DMS114 treated with DMSO at 0.1 percent for 48 hours (cell line): ENCODE measurements around the gene AKAP8L.
"Not testable (repeated sequence)": the region's sequence is repeated elsewhere in the genome, so short reads cannot be mapped to it uniquely, and the experiment has no call there.

Source experiments
- DNase-seq: peaks from one replicate; lab custom pipeline; 2025; ENCODE audit not compliant: unreplicated experiment; lab: John Stamatoyannopoulos, UW

Gene AKAP8L

GRCh38 chr19:15393963-15394362 is 24.8 kb downstream of the AKAP8L start:
- no peak for DNase-seq

GRCh38 chr19:15390814-15391213 is 28.0 kb downstream of the AKAP8L start:
- no peak for DNase-seq

- no peak for DNase-seq
Observed at GRCh38 chr19:15381864-15382263, 36.9 kb downstream of the AKAP8L start.

GRCh38 chr19:15381429-15381828 is 37.4 kb downstream of the AKAP8L start:
- DNase-seq, result no peak

- peak; percentile 46 for DNase-seq
Observed at GRCh38 chr19:15379999-15380647, 38.7 kb downstream of the AKAP8L start.

- peak; percentile 97 for DNase-seq
Observed at GRCh38 chr19:15379083-15379998, 39.4 kb downstream of the AKAP8L start, which contains the start of gene AKAP8. AKAP8 (minus strand) TSS chr19:15379787; CDS start chr19:15379731, 56 bp downstream.

- no peak for DNase-seq
Observed at GRCh38 chr19:15378534-15379082, 40.2 kb downstream of the AKAP8L start.

GRCh38 chr19:15374796-15375440 is 43.9 kb downstream of the AKAP8L start:
- no peak for DNase-seq

- DNase-seq, result no peak
Observed at GRCh38 chr19:15374105-15374651, 44.6 kb downstream of the AKAP8L start.

GRCh38 chr19:15373644-15374043 is 45.1 kb downstream of the AKAP8L start:
- DNase-seq, result no peak

- no peak for DNase-seq
Observed at GRCh38 chr19:15372891-15373301, 45.9 kb downstream of the AKAP8L start.

- DNase-seq, result no peak
Observed at GRCh38 chr19:15372470-15372869, 46.3 kb downstream of the AKAP8L start.

- DNase-seq, result no peak
Observed at GRCh38 chr19:15371786-15372380, 46.9 kb downstream of the AKAP8L start.

- no peak for DNase-seq
Observed at GRCh38 chr19:15371119-15371518, 47.7 kb downstream of the AKAP8L start.

GRCh38 chr19:15369594-15369891 is 49.2 kb downstream of the AKAP8L start:
- DNase-seq, result no peak

- DNase-seq, result no peak
Observed at GRCh38 chr19:15368798-15369593, 49.8 kb downstream of the AKAP8L start.

GRCh38 chr19:15368051-15368632 is 50.6 kb downstream of the AKAP8L start:
- DNase-seq, result no peak

- DNase-seq, result no peak
Observed at GRCh38 chr19:15367439-15367838, 51.3 kb downstream of the AKAP8L start.

- DNase-seq, result no peak
Observed at GRCh38 chr19:15365264-15365663, 53.5 kb downstream of the AKAP8L start.

- DNase-seq, result not testable (repeated sequence)
Observed at GRCh38 chr19:15363791-15364190, 55.0 kb downstream of the AKAP8L start.
